Measurements from ENCODE around the gene SLC25A24. TPM values are rescaled to one million over a fixed set of nuclear protein-coding genes. Genes with fewer than 3 reads are reported as not detected.

SLC25A24 gene
- total RNA-seq, 1 donor from 2014 or later, result 34.3 TPM

DNA sequence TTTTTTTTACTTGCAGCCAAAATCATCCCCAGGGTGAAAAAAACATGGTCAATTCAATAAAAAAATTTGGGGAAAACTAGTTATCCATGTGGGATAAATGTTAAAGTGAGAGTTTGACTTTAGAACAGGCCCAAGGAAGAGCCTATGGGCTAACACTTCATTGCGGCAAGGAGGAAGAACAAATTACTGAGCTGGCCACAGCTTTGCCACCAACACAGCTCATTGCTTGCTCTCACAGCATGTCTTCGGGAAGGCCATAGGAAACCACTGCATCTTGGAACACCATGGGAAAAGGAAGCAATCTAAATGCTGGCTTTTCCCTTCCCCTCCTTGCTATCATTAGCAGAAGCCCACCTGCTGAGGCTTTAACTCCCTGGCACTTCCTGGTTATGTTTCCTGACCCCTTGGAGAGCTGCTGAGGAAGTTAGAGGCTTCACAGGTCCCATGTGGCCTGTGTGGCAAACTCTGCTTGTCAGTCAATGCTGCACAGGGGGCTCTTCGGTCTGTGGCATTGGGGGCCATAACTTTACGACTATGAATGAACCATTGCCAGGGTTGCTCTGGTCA, 86.0 kb downstream of the SLC25A24 start:
- DNase-seq (ENCODE audit: low spot score in 2 of 2, unreplicated experiment in 2 of 2), result no peak
- Mint-ChIP-seq H3K36me3 (no peaks in the 10 kb centered on the region), H3K27me3 (ENCODE audit: low read depth) (peaks cover 18% of the 10 kb centered on the region), H3K9me3 (no peaks in the 10 kb centered on the region), H3K4me1 (peaks cover 14% of the 10 kb centered on the region), H3K27ac (no peak overlapping the region), H3K4me3 (no peak overlapping the region)
- TF ChIP-seq, protein P1, sequence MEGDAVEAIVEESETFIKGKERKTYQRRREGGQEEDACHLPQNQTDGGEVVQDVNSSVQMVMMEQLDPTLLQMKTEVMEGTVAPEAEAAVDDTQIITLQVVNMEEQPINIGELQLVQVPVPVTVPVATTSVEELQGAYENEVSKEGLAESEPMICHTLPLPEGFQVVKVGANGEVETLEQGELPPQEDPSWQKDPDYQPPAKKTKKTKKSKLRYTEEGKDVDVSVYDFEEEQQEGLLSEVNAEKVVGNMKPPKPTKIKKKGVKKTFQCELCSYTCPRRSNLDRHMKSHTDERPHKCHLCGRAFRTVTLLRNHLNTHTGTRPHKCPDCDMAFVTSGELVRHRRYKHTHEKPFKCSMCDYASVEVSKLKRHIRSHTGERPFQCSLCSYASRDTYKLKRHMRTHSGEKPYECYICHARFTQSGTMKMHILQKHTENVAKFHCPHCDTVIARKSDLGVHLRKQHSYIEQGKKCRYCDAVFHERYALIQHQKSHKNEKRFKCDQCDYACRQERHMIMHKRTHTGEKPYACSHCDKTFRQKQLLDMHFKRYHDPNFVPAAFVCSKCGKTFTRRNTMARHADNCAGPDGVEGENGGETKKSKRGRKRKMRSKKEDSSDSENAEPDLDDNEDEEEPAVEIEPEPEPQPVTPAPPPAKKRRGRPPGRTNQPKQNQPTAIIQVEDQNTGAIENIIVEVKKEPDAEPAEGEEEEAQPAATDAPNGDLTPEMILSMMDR (IDR thresholded peaks at IDR 0.05; ENCODE audit: unreplicated experiment), result no peak

DNA sequence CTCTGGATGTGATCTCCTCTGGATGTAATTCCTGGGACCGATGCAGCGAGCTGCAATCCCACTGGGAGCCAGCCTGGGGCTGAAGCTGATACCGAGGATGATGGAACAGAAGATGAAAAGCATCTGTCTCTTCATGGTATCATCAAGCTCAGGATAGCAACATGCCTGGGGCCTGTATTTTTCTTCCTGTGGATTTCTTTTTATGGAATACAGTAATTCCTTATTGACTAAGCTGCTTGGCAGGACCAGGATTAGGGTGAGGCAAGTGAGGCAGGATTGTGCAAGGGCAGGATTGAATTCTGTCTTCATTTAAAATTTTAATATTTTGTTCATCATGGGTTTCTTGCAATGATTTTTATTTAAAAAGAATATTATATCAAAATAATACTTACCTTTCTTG, 86.6 kb downstream of the SLC25A24 start:
- no peaks in the 10 kb centered on the region for H3K36me3 Mint-ChIP-seq
- peaks cover 19% of the 10 kb centered on the region for H3K27me3 Mint-ChIP-seq (ENCODE audit: low read depth)
- no peak overlapping the region for H3K4me3 Mint-ChIP-seq
- peaks cover 8% of the 10 kb centered on the region for H3K4me1 Mint-ChIP-seq
- no peaks in the 10 kb centered on the region for H3K9me3 Mint-ChIP-seq
- H3K27ac Mint-ChIP-seq, result no peak overlapping the region
- DNase-seq (ENCODE audit: low spot score in 2 of 2, unreplicated experiment in 2 of 2), result no peak
- TF ChIP-seq, protein P1 (IDR thresholded peaks at IDR 0.05; ENCODE audit: unreplicated experiment), result no peak

DNA sequence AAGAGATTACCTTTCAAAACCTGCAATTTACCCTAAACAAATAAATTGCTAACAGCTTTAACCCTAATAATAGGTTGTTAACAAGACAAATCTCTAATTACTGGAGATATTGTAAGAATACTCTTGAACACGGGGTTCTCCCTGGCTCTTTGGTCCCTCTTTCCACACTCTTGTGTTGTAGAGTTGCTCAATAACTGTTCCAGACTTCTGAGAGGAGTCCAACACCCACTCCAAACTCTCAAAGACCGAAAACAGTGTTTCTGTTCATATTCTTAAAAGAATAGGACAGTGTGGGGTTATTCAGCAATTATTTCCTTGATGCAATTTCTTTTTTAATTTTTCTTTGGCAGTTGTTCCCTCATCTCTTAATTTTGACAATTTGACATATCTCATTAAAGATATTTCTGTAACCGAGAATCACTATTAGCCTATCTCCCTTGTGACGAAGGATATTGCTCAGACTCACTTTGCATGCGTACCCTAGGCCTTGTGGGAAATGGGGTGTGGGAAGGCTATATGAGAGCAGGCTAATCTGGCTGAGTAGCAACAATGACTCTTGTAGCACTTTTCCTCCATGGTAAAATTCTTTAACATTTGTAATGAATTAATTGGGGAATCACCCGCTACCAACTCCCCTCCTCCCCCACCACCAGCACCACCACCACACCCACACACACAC, 90.7 kb downstream of the SLC25A24 start:
- TF ChIP-seq, protein P1 (IDR thresholded peaks at IDR 0.05; ENCODE audit: unreplicated experiment), result no peak
- Mint-ChIP-seq H3K4me3 (no peak overlapping the region), H3K4me1 (no peaks in the 10 kb centered on the region), H3K36me3 (no peaks in the 10 kb centered on the region), H3K27ac (no peak overlapping the region), H3K9me3 (no peaks in the 10 kb centered on the region), H3K27me3 (ENCODE audit: low read depth) (peaks cover 9% of the 10 kb centered on the region)
- DNase-seq (ENCODE audit: low spot score in 2 of 2, unreplicated experiment in 2 of 2), result no peak

DNA sequence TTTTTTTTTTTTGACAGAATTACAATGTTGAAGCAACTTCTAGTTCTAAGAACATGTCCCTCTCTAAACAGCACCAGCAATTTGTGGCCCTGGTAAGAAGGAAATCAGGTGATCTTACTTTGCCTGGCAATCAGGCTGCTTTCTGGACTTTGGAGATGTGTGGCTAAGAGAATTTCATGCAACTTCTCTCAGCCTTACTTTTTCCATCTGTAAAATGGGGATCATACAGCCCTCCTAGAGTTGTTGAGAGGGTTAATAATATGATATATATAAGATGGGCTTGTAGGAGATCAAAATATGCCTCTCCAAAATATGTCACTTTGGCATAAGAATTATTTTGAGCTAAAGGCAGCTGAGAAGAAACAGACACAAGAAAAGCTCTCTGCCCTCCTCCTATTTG, 92.0 kb downstream of the SLC25A24 start:
- Mint-ChIP-seq H3K4me1 (no peaks in the 10 kb centered on the region), H3K27ac (no peak overlapping the region), H3K36me3 (no peaks in the 10 kb centered on the region), H3K9me3 (no peaks in the 10 kb centered on the region), H3K4me3 (no peak overlapping the region), H3K27me3 (ENCODE audit: low read depth) (peaks cover 17% of the 10 kb centered on the region)
- TF ChIP-seq, protein P1 (IDR thresholded peaks at IDR 0.05; ENCODE audit: unreplicated experiment), result no peak
- DNase-seq (ENCODE audit: low spot score in 2 of 2, unreplicated experiment in 2 of 2), result no peak

DNA sequence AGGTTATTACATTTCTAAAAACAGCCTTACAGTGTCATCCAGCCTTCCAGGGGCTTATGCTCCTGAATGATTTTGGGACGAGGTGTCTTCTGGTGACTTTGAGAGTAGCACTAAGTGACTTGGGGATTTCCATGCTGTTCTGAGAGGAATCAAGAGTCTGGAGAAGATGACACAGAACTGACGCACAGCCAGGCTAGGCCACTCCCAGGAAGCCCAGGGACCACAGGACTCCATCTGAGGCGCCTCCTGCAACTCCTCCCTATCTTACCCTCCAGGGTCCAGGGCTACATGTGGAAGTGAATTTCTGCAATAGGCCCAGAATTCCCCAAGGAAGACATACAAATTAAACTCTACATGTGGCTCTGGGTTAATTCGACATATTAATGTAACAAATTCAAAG, 92.5 kb downstream of the SLC25A24 start:
- no peaks in the 10 kb centered on the region for H3K9me3 Mint-ChIP-seq
- no peaks in the 10 kb centered on the region for H3K4me1 Mint-ChIP-seq
- H3K27me3 Mint-ChIP-seq (ENCODE audit: low read depth), result peaks cover 21% of the 10 kb centered on the region
- H3K36me3 Mint-ChIP-seq, result no peaks in the 10 kb centered on the region
- H3K27ac Mint-ChIP-seq, result no peak overlapping the region
- TF ChIP-seq, protein P1 (IDR thresholded peaks at IDR 0.05; ENCODE audit: unreplicated experiment), result no peak
- H3K4me3 Mint-ChIP-seq, result no peak overlapping the region
- no peak for DNase-seq (ENCODE audit: low spot score in 2 of 2, unreplicated experiment in 2 of 2)

Data from mesothelial cell of epicardium (in vitro differentiated cells).